ENCODE measurements around the gene TSHR.
A peak's percentile ranks its signal among the peaks of the same experiment; 100 is the strongest.

Gene TSHR

DNA sequence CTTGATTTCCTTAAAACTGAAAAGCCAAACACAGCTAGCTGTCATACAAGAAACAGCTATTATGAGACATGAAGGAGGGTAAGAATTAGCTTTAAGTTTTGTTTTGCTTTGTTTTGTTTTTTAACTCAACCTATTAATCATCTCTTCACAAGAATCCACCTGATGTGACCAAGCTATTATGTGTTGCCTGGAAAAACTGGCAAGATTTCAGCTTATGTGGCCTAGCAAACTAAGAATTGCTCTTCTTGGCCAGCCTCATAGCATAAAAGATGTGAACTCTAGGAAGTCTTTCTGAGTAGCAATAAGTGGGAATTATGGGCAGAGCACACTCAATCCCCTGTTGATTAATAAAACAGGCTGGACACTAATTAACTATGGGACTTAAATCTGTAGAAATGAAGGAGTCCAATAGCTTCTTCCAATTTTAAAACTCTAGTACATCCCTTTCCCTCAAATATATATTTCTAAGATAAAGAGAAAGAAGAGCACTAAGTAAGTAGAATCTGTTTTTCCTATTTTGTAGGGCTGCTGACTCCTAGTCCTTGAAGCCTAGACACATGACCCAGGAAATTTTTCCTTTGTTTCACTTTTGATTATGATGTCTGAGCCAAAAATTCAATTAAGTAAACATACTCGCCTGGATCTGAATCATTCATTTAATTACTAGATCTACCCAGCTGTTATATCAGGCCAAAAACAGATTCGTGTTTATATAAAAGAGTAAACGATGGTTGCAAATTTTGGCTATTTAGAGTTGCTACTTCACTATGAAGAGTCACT lies 189.6 kb downstream of the TSHR start:
- no peak for DNase-seq

DNA sequence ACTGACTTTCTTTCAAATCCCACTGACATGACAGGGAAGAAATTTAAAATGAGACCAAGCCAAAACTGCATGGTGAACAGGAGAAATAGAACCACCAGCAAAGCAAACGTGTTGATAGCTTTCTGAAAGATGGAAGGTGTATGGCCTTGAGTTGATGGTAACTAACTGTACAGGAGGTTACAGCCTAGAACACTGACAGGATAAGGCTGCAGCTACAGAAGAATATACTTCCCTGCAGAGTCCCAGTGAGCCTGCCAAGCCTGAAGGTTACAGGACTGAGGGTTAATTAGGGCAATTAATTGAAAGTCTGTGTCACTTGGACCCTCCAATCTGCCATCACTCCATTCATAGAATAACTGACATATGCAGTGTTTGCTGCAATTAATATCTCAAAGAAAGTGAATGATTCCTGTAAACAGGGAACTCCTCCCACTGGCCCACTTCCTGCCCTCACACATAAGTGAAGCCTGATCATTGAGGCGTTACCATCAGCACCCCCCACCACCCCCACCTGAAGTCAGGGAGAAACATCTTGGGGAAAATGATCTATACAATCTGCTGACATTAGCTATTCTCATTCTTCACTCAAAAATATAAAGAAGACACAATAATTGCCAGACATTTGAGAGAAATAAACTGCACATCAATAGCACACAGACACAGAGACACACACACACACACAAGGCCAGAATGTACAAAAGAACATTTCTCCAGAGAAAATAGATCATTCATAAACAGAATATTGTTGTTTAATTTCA lies 191.9 kb downstream of the TSHR start:
- no peak for DNase-seq

DNA sequence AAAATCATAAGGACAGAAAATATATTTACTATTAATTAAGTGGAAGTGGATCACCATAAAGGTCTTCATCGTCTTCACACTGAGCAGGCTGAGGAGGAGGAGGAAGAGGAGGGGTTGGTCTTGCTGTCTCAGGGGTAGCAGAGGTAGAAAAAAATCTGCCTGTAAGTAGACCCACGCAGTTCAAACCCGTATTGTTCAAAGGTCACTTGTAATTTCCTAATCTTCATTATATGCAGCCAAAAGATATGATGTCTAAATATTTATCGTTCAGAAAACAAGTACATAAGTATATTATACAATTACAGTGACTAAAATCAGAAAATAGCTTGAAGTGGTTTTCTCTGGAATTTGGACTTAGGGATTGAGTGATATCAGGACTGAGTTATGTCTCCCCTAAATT lies 193.2 kb downstream of the TSHR start:
- DNase-seq: no peak

DNA sequence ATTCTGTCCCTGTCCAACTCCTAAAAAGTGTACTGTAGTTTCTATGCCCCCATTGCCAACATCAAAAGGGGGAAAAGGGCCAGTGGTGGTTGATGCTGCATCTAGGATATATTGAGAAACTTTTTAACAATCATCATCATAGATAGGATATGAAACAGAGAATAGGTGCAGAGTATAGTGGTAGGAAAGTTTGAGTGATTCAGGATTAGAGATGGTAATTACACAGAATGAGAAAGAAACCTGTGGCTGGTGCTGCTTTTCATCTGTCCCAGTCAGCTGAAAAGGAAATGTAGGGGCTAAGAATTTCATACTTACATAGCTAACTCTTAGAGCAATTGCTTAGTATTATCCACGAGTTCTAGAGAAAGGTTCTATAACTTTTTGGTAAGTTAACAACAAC lies 197.8 kb downstream of the TSHR start:
- DNase-seq: no peak

DNA sequence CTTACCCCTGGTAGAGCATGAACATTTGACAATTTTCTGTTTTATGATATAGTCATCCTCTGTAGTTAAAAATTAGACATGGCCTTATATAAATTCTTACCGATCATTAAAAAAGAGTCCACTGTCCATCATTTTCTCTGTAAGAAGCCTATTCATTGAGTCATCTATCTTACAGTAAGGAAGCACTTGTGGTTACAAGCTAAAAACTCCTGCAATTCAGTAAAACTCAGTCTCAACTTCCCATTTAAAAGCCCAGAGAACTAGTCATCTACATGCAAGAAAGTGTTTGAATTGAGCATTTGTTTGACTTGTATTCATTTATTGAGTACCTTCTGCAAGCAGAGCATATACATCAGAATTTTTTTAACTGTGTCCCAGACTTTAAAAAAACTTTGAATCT lies 202.0 kb downstream of the TSHR start:
- no peak for DNase-seq

DNA sequence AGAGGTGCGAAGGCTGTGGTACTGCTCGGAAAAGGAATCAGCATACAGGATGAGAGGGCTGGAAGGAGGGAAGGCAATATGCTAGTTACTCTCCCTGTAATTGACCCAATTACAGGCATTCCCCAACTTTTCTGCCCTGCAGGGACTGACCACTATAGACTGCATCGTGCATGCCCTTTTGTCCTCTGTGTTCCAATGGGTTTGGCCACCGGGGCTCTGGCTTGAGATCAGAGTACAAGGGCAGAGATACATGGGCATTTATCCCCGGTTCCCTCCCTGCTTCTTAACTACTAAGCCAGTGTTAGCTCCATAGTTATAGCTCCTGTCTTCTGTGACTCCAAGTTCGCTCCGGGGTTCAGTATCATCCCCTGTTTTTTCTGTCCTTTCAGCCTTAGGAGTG lies 205.7 kb downstream of the TSHR start:
- DNase-seq: no peak

DNA sequence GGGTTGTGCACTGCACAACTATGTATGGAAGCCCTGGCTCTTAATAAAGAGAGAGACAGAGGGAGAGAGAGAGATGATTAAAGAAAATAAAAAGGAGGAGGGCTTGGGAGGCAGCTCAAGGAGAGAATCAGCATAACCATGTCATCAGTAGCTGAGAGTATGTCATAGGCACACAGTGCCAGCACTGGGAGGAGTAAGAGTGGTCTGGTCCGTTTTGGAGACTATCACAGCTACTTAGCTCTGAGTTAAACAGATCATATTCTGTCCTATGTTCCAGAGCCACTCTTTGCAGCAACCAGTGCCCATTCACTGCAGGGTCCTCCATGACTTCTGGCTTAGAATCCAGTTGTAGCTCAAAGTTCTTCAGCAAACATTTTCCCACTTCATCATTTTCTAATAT lies 206.3 kb downstream of the TSHR start:
- no peak for DNase-seq

DNA sequence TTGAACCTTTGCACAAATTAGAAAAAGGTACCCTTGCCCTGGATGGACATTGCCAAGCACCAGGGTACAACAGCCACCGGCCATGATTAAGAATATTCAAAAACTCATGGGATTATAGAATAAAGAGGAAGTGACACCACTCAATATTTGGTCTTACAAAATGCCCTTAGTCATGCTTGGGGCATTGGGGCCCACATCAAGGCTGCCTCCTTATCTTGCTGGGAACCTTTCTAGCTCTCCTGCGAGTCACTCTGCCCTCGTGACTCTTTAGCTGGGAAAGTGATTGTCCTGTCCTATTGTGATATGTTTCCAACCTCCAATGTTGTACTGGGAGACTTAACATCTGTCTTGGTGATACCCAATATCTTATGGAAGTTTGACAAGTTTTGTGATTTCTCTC lies 207.5 kb downstream of the TSHR start:
- no peak for DNase-seq

DNA sequence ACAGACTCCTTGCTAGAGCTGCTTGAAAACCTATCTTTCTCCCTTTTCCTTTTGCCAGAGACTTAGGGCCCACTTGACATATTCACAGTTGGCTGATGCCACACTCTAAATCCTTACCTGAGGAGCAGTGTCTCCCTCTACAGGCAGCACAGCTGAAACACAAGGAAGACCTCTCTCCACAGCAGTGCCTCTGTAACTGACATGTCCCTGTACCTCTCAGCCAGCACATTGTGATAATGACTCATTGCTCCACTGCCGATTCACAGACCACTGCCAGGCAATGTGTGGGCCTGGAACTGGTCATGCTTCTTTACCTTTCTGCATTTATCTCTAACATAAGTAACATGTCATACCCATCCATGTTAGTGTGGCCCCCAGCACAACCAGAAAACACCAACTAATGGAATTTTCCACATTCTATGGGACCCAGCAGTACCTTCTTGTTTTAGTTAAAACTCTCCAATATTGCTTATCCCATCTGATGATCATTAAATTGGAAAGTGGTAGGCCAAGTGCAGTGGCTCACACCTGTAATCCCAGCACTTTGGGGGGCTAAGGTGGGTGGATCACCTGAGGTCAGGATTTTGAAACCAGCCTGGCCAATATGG lies 208.8 kb downstream of the TSHR start:
- peak; percentile 58 to 71 for DNase-seq

DNA sequence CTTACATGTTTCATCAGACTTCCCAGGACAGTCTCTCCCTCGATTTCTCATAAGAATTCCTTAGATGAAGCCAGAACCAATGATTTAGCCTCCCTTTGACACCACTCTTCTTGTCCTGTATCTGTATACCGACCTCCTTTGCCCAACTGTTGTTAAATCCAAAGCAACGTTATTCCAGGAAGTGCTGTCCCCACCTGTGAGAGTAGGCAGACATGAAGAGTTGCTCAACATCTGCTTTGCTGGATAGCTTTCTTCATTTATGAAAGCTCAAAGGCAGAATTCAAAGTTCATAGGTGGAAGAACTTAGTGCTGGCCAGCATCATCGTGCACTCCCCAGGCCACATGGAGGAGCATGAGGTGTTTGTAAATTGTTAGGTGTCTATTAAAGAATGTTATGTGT lies 209.8 kb downstream of the TSHR start:
- no peak for DNase-seq

DNA sequence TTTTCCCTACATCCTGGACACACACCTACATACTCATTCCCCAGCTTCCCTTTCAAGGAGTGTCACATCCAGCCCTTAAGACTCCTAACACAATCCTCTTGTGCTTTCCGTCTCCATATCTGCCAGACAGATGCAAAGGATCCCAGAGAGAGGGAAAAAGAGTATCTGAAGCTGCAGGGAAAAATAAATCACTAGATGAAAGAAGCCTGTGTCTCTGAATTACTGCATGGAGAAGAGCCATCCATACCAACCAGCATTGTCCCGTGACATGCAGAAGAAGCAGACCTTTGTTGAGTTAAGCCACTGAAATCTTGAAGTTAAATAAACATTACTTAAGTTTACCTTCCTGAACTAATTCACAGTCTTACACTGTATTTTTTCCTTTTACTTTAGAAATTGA lies 210.7 kb downstream of the TSHR start:
- no peak for DNase-seq

DNA sequence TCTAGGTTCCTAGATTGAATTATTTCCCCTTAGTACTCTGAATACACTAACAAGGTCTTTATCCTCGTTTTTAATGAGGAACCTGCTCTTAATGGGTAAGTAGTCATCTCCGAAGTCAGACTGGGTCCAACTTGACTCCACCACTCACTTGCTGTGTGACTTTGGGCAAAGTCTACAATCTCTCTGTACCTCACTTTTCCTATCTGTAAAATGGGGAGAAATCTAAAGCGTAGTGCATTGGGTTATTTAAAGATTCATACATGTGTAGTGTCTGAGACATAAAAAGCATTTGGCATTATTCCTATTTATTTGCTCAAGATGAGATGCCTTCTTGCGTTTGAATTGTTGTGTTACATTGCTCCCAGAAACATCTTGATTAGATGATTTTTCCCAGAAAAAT lies 213.8 kb downstream of the TSHR start:
- no peak for DNase-seq

DNA sequence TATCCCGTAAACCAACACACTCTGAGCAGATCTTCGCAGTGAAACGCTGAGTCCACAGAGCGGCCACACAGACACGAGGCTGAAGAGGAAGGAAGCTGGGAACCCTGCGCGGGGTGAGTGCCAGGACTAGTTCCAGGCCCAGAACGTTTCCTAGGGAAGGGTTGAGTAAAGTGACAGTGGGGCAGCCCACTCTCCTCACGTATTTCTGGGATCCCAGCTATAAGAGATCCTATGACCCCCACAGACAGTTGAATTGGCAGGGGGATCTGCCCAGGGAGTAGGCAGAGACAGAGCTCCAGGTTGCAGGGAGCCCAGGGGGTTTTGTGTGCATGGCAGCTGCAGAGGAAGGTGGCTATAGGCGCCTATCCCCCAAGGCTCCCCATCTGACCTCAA lies 214.3 kb downstream of the TSHR start:
- no peak for DNase-seq

DNA sequence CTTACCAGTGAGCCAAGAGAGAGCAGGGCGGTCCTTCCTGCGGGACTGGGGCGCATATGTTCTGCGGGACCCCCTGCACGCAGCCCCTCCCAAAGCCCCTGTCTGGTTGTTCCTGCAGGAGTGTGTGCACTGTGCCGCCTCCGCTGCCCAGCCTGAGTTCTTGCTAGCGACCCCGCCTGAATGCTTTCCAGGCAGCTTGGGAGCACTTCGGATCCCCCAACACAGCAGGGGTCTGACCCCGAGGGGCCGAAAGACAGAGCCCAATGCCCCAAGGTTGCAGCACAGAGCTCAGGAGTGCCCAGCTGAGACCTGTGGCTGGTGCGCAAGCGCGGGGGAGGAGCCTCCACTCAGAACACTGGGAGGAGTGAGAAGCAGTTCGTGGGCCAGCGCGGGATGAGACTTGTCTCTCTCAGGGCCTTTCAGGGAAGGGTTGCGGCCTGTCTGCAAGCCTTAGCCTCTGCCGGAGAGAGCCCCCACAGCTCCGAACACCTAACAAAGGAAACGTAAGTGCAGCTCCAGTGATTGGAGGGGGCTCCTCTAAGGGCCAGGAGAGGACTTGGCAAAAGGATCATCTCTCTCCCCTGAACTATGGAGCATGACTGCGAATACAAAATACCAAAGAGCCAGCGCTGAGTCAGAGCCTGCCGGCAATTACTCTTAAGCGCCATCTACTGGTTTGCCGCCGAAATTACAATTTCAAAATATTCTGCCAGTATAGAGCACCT lies 214.8 kb downstream of the TSHR start:
- peak; percentile 84 to 85 for DNase-seq

DNA sequence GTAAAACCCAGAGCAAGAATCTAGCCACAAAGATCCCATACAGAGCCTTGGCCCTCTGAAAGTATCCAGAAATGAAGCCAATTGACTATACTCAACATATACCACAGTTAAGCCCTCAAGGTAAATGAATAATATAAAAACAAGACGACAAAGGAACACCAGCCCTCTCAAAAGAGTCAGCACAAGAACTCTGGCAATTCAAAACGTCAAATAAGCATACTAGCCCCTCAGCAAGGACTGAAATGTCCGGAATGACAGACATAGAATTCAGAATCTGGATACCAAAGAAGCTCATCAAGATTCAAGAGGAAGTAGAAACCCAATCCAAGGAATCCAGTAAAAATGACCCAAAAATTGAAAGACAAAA lies 215.4 kb downstream of the TSHR start:
- no peak for DNase-seq

DNA sequence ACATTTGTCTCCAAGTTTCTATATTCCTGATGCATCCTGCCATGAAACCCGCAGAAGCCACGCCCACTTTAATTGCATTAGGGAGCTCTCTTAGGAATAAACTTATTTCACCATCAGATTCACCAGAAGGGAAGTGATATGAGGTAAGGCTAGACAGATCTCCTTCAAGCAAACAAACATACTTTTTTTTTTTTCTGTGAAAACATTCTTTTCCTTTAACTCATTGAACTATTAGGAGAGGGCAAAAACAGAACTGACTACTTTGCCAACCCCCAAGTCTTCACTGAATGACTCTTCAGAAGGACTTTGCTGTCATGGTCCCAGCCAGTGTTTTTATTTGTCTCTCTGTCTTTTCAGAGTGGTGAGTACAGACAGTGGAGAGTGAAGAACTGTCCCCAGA lies 216.9 kb downstream of the TSHR start:
- DNase-seq: no peak

DNA sequence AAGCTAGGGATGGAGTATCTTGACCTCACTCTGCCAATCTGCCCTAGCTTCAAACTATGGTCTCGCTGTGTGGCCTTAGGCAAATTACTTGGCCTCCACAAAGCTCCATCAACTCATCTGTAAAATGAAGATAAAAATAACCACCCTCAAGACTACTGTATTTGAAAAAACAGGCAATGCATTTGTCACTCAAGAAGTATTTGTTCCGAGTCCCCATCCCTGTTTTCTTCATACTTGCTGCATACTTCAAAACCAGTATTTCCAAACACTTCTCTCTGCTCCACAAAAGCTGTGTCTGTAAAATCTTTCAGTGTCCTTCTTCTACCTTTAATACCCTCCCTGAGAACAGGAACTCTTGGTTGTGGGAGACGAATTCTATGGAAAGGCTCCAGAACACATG lies 217.5 kb downstream of the TSHR start:
- DNase-seq: no peak

DNA sequence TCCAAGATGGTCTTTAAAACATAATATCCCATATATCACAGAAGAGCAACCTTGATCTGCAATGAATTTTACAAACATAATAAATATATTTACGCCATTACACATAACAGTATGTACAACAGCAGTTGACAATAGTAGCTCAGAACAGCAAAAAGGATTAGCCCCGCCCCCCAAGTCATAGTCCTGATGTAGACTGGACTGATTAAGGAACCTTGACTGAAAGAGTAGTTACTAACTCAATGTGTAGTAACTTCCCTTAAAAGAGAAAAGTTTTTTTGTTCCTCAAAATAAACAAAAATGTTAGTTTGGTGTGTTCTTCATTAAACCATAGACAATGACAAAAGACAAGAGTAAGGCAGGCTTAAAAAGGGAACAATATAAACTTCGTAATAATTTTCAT lies 220.8 kb downstream of the TSHR start:
- DNase-seq: no peak

DNA sequence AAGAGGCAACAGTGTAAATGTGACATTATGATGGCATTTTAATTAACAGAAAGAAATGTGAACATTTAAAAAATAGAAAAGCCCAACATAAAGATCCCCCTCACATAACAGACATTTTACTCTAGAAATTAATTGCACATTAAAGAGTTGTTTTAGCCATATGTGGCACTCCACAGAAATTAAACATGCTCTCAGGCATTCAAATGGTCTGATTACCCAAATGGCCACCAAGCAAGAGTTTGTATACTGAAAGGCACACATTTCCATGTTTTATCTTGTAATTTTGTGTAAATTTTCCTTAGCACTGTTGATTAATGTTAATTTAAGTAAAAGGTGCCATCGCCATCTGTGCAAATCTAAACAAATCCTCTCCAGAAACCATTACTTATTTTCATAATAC lies 221.8 kb downstream of the TSHR start:
- no peak for DNase-seq

DNA sequence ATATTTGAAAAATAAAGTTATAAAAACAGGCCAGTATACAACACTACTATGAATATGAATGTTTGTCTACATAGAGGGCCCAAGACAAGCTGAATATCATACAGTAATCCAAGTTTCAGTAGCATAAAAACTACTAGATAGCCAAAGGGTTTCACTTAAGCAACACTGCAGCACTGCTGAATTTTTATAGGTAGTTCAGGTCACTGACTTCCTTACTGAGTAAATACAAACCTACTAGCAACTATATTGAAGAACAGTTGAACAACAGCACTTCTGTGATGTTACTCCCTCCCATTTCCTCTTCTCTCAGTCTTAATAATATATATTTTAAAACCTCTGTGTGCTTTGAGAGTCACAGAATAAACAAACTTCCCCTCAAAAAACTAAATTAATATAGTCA lies 222.6 kb downstream of the TSHR start:
- no peak for DNase-seq

DNA sequence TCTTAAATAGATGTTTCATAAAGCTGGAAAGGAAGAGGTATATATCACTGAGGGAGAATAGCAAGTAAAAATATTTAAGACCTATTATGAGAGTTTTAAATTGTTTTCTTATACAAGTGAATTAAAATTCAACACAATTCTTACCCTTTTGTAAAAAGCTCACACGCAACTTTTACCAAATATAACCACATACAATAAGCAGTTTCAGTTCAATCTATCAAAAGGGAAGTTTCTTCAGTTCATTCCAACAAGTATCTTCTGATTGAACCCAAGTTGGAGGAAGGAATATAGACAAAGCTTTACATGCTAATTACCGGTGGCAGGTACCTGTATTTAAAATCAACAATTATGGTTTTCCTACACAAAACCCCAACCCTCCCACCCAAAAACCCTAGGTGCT lies 224.2 kb downstream of the TSHR start:
- DNase-seq: no peak

DNA sequence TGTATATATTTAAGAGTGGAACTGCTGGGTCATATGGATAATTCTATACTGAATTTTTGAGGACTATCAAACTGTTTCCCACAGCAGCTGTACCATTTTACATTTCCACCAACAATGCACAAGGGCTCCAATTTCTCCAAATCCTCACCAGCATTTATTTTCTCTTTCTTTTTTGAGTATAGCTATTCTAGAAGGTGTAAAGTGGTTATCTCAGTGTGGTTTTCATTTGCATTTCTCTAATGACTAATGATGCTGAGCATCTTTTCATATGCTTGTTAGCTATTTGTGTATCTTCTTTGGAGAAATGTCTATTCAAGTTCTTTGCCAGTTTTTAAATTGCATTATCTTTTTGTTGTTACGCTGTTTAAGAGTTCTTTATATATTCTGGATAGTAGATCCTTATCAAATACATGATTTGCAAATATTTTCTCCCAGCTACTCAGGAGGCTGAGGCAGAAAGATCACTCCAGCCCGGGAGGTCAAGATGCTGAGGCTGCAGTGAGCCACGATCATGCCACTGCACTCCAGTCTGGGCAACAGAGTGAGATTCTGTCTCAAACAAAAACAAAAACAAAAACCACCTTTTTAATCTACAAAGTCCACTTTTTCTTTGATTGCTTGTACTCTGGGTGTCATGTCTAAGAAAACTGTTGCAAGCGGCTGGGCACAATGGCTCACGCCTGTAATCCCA lies 232.6 kb downstream of the TSHR start:
- DNase-seq: no peak

DNA sequence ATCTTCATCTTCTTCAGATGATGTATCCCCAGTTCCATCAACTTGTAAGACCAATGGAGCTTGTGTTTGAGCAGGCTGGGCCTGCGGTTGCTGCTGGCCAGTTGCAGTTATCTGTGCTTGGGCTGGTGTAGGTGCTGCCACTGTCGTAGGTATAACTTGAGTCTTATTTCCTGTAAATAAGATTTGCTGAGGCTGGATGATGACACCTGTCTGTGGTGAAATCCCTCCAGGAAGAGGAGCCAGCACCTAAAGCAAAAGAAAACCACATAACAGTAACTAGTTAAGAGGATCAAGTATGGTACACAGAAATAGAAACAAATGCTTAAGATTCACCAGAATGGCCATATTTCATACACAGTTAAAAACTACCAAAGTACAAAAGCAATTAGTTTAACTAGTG lies 237.2 kb downstream of the TSHR start:
- DNase-seq: no peak
